GM12878 (cell line): ENCODE data around the gene MYO10. TPM values are rescaled to one million over a fixed set of nuclear protein-coding genes. Genes with fewer than 3 reads are reported as not detected.

Experiments used
- ATAC-seq: fragments of 200-7000 bp; cut with Tn5 transposase; 3 replicates; pipeline ENCODE4 v1.9.1; 2020; ENCODE audit warnings: mild to moderate bottlenecking, moderate library complexity
- BruUV-seq: library from RNA; stranded (reverse); fragments of 400-500 nt; replicated peaks from 2 replicates; lab custom pipeline; 2021; lab: Mats Ljungman, UMichigan
- CTCF ChIA-PET: fragments of 300-600 bp; sonication (Branson Sonifier 250); formaldehyde crosslinking; extraction: SDS; loops from one replicate; lab custom pipeline; 2021; ENCODE audit warnings: inconsistent platforms; lab: Yijun Ruan, JAX
- POLR2A ChIA-PET: fragments of 350-600 bp; formaldehyde crosslinking; extraction: SDS; loops from one replicate; lab custom pipeline; 2021; ENCODE audit warnings: inconsistent platforms; lab: Charles Lee
- RAD21 ChIA-PET: fragments of 300-600 bp; sonication (Branson Sonifier 250); formaldehyde crosslinking; loops from one replicate; lab custom pipeline; 2023; ENCODE audit warnings: antibody characterized with exemption; ENCODE audit not compliant: unreplicated experiment; lab: Charles Lee
- SMC1A ChIA-PET: fragments of 300-600 bp; sonication (Branson Sonifier 250); formaldehyde crosslinking; loops from one replicate; lab custom pipeline; 2023; ENCODE audit not compliant: unreplicated experiment, uncharacterized antibody; lab: Charles Lee
- DNase-seq: peaks from one replicate; pipeline ENCODE4 v3.0.0-alpha.2; 2011; ENCODE audit warnings: low read depth, low spot score
- FAIRE-seq: peaks from 3 replicates; lab custom pipeline; 2011; peaks lifted over from hg19 to GRCh38; lab: Jason Lieb, UNC
- H2AFZ ChIP-seq: 2 replicates; pipeline ENCODE4 v1.6.0; 2011; ENCODE audit warnings: low read depth, low read length, control low read depth; ENCODE audit not compliant: control insufficient read depth
- H3K27ac ChIP-seq: 2 replicates; pipeline ENCODE4 v1.5.1; 2011; ENCODE audit warnings: control low read depth; ENCODE audit not compliant: control insufficient read depth, insufficient read depth
- H3K27me3 ChIP-seq, 2 experiments: replicated peaks in 1 of 2; 2 replicates each; pipeline versions ENCODE4 v1.6.0 to v1.6.1; 2011; ENCODE audit warnings: low read length in 1 of 2; ENCODE audit not compliant: control insufficient read depth in 2 of 2, insufficient read depth in 2 of 2
- H3K36me3 ChIP-seq, 2 experiments: 2 replicates each; pipeline ENCODE4 v1.5.1; 2011; ENCODE audit warnings: low read length in 1 of 2; ENCODE audit not compliant: control insufficient read depth in 2 of 2, insufficient read depth in 2 of 2
- H3K4me1 ChIP-seq: 2 replicates; pipeline ENCODE4 v1.6.1; 2011; ENCODE audit warnings: mild to moderate bottlenecking, low read length, moderate library complexity, mixed read lengths; ENCODE audit not compliant: control insufficient read depth, insufficient read depth
- H3K4me2 ChIP-seq: 2 replicates; pipeline ENCODE4 v1.6.0; 2011; ENCODE audit warnings: control low read depth; ENCODE audit not compliant: control insufficient read depth, insufficient read depth
- H3K4me3 ChIP-seq: fragments of 200-600 bp; sonication (generic); 2 replicates; pipeline ENCODE4 v1.5.1; 2016
- H3K79me2 ChIP-seq: 2 replicates; pipeline ENCODE4 v1.6.0; 2011; ENCODE audit warnings: low read length; ENCODE audit not compliant: control insufficient read depth, insufficient read depth
- H3K9ac ChIP-seq: 2 replicates; pipeline ENCODE4 v1.8.0; 2011; ENCODE audit warnings: low read length, control low read depth, mixed read lengths; ENCODE audit not compliant: control insufficient read depth, insufficient read depth
- H3K9me3 ChIP-seq: replicated peaks from 3 replicates; pipeline ENCODE4 v1.5.1; 2011; ENCODE audit warnings: mild to moderate bottlenecking, low read length; ENCODE audit not compliant: control insufficient read depth, insufficient read depth
- H4K20me1 ChIP-seq: 2 replicates; pipeline ENCODE4 v1.6.0; 2011; ENCODE audit not compliant: control insufficient read depth, insufficient read depth
- HDAC6 ChIP-seq: fragments of 200-600 bp; sonication (generic); IDR thresholded peaks from one replicate; pipeline ENCODE4 v1.8.0; 2017; ENCODE audit warnings: antibody characterized with exemption; ENCODE audit not compliant: unreplicated experiment
- SMAD1 ChIP-seq: fragments of 450-650 bp; IDR thresholded peaks from 2 replicates; pipeline ENCODE4 v1.6.1; 2018; ENCODE audit warnings: mild to moderate bottlenecking, low read depth; ENCODE audit not compliant: partially characterized antibody
- ZBTB40 ChIP-seq: fragments of 450-650 bp; IDR thresholded peaks from 2 replicates; pipeline ENCODE4 v1.6.1; 2016; ENCODE audit warnings: mild to moderate bottlenecking, moderate library complexity, borderline replicate concordance
- WGBS: methylation state at CpG from one replicate; pipeline ENCODE4 v1.1.6; 2016; ENCODE audit warnings: low lambda C conversion rate; ENCODE audit not compliant: insufficient replicate concordance, insufficient coverage; ENCODE audit errors: missing lambda C conversion rate; 5-methylcytosine and 5-hydroxymethylcytosine counted together
- in situ Hi-C: fragments of 300-500 bp; cut with MboI; formaldehyde crosslinking; loops from 9 replicates; pipeline ENCODE4 v1.14.3; 2018; ENCODE audit warnings: mixed read lengths
- intact Hi-C: fragments of 100-400 bp; cut with micrococcal nuclease; formaldehyde crosslinking; loops from one replicate; pipeline ENCODE4 v1.14.2; 2022; ENCODE audit not compliant: unreplicated experiment
- polyA plus RNA-seq, 11 experiments: library from polyadenylated mRNA; depleted of rRNA in 4 of 11; unstranded in 6 of 11; stranded (reverse) in 5 of 11; fragments of >200 nt; fragmentation: Nextera tagmentation in 4 of 11; fragmentation: Illumina TruSeq in 1 of 11; extraction: Ambion mirVana in 4 of 11; extraction: Trizol in 1 of 11; gene quantifications; 1 replicate in 1 of 11; 2 replicates in 10 of 11; pipeline versions ENCODE4 v1.2.1 to v1.2.3, GENCODE V29; 2011 to 2016; ENCODE audit warnings: inconsistent platforms in 2 of 11, missing spikeins in 2 of 11, low read depth in 1 of 11
- total RNA-seq, 4 experiments: library from RNA; depleted of rRNA in 3 of 4; stranded (reverse); fragments of >200 nt in 3 of 4; fragmentation: Illumina TruSeq in 1 of 4; extraction: Trizol in 1 of 4; gene quantifications; 2 replicates each; pipeline versions ENCODE4 v1.2.1 to v1.2.3, GENCODE V29; 2013 to 2021
- TF ChIP-seq, protein P1 (sequence below): IDR thresholded peaks from 2 replicates; pipeline ENCODE4 v1.6.1; 2012; ENCODE audit warnings: mild to moderate bottlenecking, low read depth, low read length
- TF ChIP-seq, protein P2 (sequence below): IDR thresholded peaks from 2 replicates; pipeline ENCODE4 v1.6.1; 2011; ENCODE audit warnings: low read depth, low read length, improper control_type of control experiment, borderline replicate concordance

Gene MYO10
- total and polyA plus RNA-seq, 10 of the 15 experiments (the other 5 are each of a cell fraction or from before 2014, with no cell fraction given), result 0.02 to 0.77 (median 0.17) TPM

DNA sequence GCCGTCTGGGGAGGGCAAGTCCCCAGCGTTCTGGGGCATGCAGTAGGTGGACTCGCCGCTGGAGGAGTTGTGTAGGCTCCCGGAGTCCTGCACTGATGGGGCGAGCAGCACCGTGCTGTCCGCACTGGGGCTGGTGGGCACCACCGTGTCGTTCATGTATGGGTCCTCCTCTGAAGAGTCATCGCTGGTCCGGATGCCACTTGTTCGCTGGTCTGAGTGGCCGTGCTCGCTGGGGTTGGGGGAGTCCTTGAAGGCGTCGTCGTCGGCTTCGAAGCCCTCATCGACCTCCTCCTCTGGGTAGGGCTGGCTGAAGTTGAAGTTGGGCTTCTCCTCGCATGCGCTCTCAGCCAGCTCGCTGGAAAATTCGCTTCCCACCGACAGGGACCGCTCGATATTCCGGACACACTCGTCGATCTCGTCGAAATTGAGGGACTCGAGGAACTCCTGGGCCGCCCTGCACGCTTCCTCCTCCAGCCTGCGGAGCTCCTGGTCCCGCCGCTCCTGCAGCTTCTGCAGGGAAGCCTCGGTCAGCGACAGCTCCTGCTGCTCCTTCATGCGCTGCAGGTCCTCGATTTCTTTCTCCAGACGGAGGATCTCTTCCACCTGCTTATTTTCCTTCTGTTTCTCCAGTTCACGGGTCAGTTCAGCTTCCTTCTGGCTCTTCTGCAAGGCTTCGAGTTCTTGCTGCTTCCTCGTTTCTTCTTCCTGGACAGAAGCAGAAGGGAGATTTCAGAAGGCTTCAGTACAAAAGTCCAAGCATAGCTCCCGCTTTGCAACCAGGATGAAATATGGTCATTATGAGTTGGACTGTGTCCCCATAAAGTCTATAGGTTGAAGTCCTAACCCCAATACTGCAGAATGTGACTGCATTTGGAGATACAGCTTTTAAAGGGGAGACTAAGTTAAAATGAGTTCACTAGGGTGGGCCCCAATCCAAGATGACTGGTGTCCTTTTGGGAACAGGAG, 234.7 kb downstream of the MYO10 start:
- DNase-seq, result no peak
- in situ Hi-C loops (no loop called here), intact Hi-C loops (no loop called here)
- no peak overlapping the region for H3K4me2 ChIP-seq
- no peak overlapping the region for H3K9ac ChIP-seq
- no peak for ATAC-seq
- no peak overlapping the region for H3K27ac ChIP-seq
- ChIA-PET SMC1A (no interaction called here), POLR2A (interaction anchor here (0.5 kb wide), 1 partner anchor 163 kb away, joined by 3 read pairs; no protein-coding TSS in a partner anchor), RAD21 (no interaction called here), CTCF (interaction anchor here (0.5 kb wide), 1 partner anchor 13 kb away, joined by 3 read pairs; no protein-coding TSS in a partner anchor)
- WGBS, result 63% methylated on average over 46 of the region's 48 CpGs
- FAIRE-seq, result no peak
- BruUV-seq, result no TSS peak
- no peaks in the 10 kb centered on the region for H3K79me2 ChIP-seq
- H3K36me3 ChIP-seq, result no peaks in the 10 kb centered on the region
- TF ChIP-seq ZBTB40 (no peak), SMAD1 (no peak), HDAC6 (no peak)
- TF ChIP-seq, protein P1, sequence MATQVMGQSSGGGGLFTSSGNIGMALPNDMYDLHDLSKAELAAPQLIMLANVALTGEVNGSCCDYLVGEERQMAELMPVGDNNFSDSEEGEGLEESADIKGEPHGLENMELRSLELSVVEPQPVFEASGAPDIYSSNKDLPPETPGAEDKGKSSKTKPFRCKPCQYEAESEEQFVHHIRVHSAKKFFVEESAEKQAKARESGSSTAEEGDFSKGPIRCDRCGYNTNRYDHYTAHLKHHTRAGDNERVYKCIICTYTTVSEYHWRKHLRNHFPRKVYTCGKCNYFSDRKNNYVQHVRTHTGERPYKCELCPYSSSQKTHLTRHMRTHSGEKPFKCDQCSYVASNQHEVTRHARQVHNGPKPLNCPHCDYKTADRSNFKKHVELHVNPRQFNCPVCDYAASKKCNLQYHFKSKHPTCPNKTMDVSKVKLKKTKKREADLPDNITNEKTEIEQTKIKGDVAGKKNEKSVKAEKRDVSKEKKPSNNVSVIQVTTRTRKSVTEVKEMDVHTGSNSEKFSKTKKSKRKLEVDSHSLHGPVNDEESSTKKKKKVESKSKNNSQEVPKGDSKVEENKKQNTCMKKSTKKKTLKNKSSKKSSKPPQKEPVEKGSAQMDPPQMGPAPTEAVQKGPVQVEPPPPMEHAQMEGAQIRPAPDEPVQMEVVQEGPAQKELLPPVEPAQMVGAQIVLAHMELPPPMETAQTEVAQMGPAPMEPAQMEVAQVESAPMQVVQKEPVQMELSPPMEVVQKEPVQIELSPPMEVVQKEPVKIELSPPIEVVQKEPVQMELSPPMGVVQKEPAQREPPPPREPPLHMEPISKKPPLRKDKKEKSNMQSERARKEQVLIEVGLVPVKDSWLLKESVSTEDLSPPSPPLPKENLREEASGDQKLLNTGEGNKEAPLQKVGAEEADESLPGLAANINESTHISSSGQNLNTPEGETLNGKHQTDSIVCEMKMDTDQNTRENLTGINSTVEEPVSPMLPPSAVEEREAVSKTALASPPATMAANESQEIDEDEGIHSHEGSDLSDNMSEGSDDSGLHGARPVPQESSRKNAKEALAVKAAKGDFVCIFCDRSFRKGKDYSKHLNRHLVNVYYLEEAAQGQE, result no peak
- TF ChIP-seq, protein P2, sequence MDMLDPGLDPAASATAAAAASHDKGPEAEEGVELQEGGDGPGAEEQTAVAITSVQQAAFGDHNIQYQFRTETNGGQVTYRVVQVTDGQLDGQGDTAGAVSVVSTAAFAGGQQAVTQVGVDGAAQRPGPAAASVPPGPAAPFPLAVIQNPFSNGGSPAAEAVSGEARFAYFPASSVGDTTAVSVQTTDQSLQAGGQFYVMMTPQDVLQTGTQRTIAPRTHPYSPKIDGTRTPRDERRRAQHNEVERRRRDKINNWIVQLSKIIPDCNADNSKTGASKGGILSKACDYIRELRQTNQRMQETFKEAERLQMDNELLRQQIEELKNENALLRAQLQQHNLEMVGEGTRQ, result no peak
- H3K4me1 ChIP-seq, result no peaks in the 10 kb centered on the region
- H3K9me3 ChIP-seq, result no peaks in the 10 kb centered on the region
- no peak overlapping the region for H3K4me3 ChIP-seq
- no peak overlapping the region for H2AFZ ChIP-seq
- H3K27me3 ChIP-seq, result no peaks in the 10 kb centered on the region
- no peaks in the 10 kb centered on the region for H4K20me1 ChIP-seq
